GM23248 (cell line): Measurements from ENCODE around the gene TTC16.

ENCODE experiments used
- EZH2 ChIP-seq: fragments of 200-600 bp; sonication (generic); IDR thresholded peaks from 2 replicates; pipeline ENCODE4 v1.6.1; 2018; ENCODE audit warnings: antibody characterized with exemption, mild to moderate bottlenecking; ENCODE audit not compliant: insufficient read depth, poor library complexity, severe bottlenecking
- EZH2phosphoT487 ChIP-seq: fragments of 200-600 bp; sonication (generic); IDR thresholded peaks from 2 replicates; pipeline ENCODE4 v1.6.1; 2018; ENCODE audit warnings: antibody characterized with exemption, moderate library complexity, mild to moderate bottlenecking, low read depth; ENCODE audit not compliant: insufficient read depth

GRCh38 chr9:127686461-127687393 is 29.2 kb upstream of the TTC16 start:
- TF ChIP-seq EZH2, result no peak
- no peak for TF ChIP-seq EZH2phosphoT487
